Kidney (tissue), 14 donors: ENCODE results near the gene MFAP1. TPM values are rescaled to one million over a fixed set of nuclear protein-coding genes. Genes with fewer than 3 reads are reported as not detected.
"Not testable (repeated sequence)": the region's sequence is repeated elsewhere in the genome, so short reads cannot be mapped to it uniquely, and the experiment has no call there.

Experiments used
- DNase-seq, 5 donors: peaks; one replicate each; pipeline ENCODE4 v3.0.0-alpha.2; 2013 to 2020
- FAIRE-seq: peaks from 2 replicates; lab custom pipeline; 2012; peaks lifted over from hg19 to GRCh38; lab: Jason Lieb, UNC
- H3K27ac ChIP-seq, 2 donors: one replicate each; pipeline ENCODE4 v1.7.0; 2013; ENCODE audit warnings: low read depth in 2 of 2, low read length in 2 of 2, inconsistent platforms in 1 of 2
- H3K27me3 ChIP-seq: one replicate; pipeline ENCODE4 v1.7.1; 2013; ENCODE audit warnings: low read length, inconsistent platforms; ENCODE audit not compliant: control insufficient read depth, insufficient read depth
- H3K36me3 ChIP-seq, 3 donors: one replicate each; pipeline versions ENCODE4 v1.7.0 to v1.7.1; 2013; ENCODE audit warnings: low read length in 3 of 3, control low read depth in 1 of 3, inconsistent platforms in 1 of 3; ENCODE audit not compliant: insufficient read depth in 3 of 3, control insufficient read depth in 2 of 3
- H3K4me1 ChIP-seq, 3 donors: one replicate each; pipeline versions ENCODE4 v1.7.0 to v1.7.1; 2013; ENCODE audit warnings: low read length in 3 of 3, inconsistent platforms in 1 of 3, low read depth in 1 of 3; ENCODE audit not compliant: control insufficient read depth in 2 of 3, insufficient read depth in 2 of 3
- H3K4me3 ChIP-seq, 3 donors: one replicate each; pipeline versions ENCODE4 v1.7.0 to v1.8.1; 2013; ENCODE audit warnings: low read length in 3 of 3, control low read depth in 1 of 3, inconsistent platforms in 1 of 3
- H3K9ac ChIP-seq, 3 donors: one replicate each; pipeline versions ENCODE4 v1.7.0 to v1.7.1; 2013; ENCODE audit warnings: low read length in 3 of 3, control low read depth in 1 of 3, inconsistent platforms in 1 of 3
- H3K9me3 ChIP-seq, 3 donors: one replicate each; pipeline versions ENCODE4 v1.7.0 to v1.7.1; 2013; ENCODE audit warnings: low read length in 3 of 3, control low read depth in 1 of 3, inconsistent platforms in 1 of 3; ENCODE audit not compliant: control insufficient read depth in 2 of 3, insufficient read depth in 1 of 3
- CTCF ChIP-seq: IDR thresholded peaks from 3 replicates; pipeline ENCODE4 v1.5.1; 2012; ENCODE audit warnings: mild to moderate bottlenecking, moderate library complexity, borderline replicate concordance; ENCODE audit not compliant: insufficient read depth; ENCODE audit errors: extremely low read depth
- intact Hi-C: fragments of 100-400 bp; cut with DNase I; formaldehyde crosslinking; loops from one replicate; pipeline ENCODE4 v1.11.1; 2022
- polyA plus RNA-seq: library from polyadenylated mRNA; stranded (reverse); fragments of 350-450 nt; fragmentation: Illumina TruSeq; extraction: RNeasy Lipid Tissue Mini Kit (QIAGEN cat#74804); gene quantifications from one replicate; pipeline ENCODE4 v1.2.3, GENCODE V29; 2014; ENCODE audit warnings: low read depth, low replicate concordance; ENCODE audit not compliant: insufficient read depth
- total RNA-seq: library from RNA; stranded (reverse); fragmentation: NEBNext Ultra II Directional; extraction: Animal tissue kit (Norgen Biotek cat#: 25700); gene quantifications from one replicate; pipeline ENCODE4 v1.2.1, GENCODE V29; 2021
- donor health status: control.
- donor health status: control.
- donor health status: control.
- donor health status: control.
- donor health status: control.
- donor health status: DM: yes; HTN: yes; CAD: no.
- donor health status: Normal renal cell carcinoma (clear cell type).

Gene MFAP1
- total and polyA plus RNA-seq, 2 donors from 2014 or later, result 25.3 to 28.1 TPM

- DNase-seq (no peak), FAIRE-seq (no peak)
- no peak overlapping the region for H3K9ac ChIP-seq
- no peak for TF ChIP-seq CTCF
- no peak overlapping the region for H3K27ac ChIP-seq
- no peaks in the 10 kb centered on the region for H3K9me3 ChIP-seq
- intact Hi-C loops, result no loop called here
- peaks cover 0 to 12% (median 5%) of the 10 kb centered on the region in 3 donors for H3K36me3 ChIP-seq
- peaks cover 3 to 8% (median 3%) of the 10 kb centered on the region in 3 donors for H3K4me1 ChIP-seq
- no peak overlapping the region for H3K4me3 ChIP-seq
- H3K27me3 ChIP-seq, result no peaks in the 10 kb centered on the region
These were observed 3.0 kb downstream of the MFAP1 start for GRCh38 chr15:43821505-43821904.

- H3K27ac ChIP-seq, H3K4me1 ChIP-seq, H3K9ac ChIP-seq, H3K4me3 ChIP-seq, H3K9me3 ChIP-seq, FAIRE-seq, H3K27me3 ChIP-seq, intact Hi-C loops: not testable (repeated sequence)
- peak in 1 of 5 donors; percentile 6 for DNase-seq
- peaks cover 2 to 50% (median 25%) of the 10 kb centered on the region in 3 donors for H3K36me3 ChIP-seq
These were observed 9.4 kb downstream of the MFAP1 start for GRCh38 chr15:43815064-43815463.

- H3K9me3 ChIP-seq, result no peaks in the 10 kb centered on the region
- intact Hi-C loops, result no loop called here
- no peaks in the 10 kb centered on the region for H3K27me3 ChIP-seq
- TF ChIP-seq CTCF, result no peak
- H3K4me1 ChIP-seq, result no peaks in the 10 kb centered on the region
- DNase-seq, result no peak
- H3K36me3 ChIP-seq, result peaks cover 3 to 54% (median 41%) of the 10 kb centered on the region in 3 donors
- H3K27ac ChIP-seq, result no peak overlapping the region
- no peak for FAIRE-seq
- no peak overlapping the region for H3K9ac ChIP-seq
- no peak overlapping the region for H3K4me3 ChIP-seq
These were observed 15.4 kb downstream of the MFAP1 start for GRCh38 chr15:43808960-43809678.

- Histone ChIP-seq H3K9me3 (no peaks in the 10 kb centered on the region), H3K4me1 (no peaks in the 10 kb centered on the region), H3K36me3 (peaks cover 3 to 48% (median 40%) of the 10 kb centered on the region in 3 donors), H3K27ac (no peak overlapping the region), H3K9ac (no peak overlapping the region), H3K4me3 (no peak overlapping the region), H3K27me3 (no peaks in the 10 kb centered on the region)
- DNase-seq (no peak), FAIRE-seq (no peak)
- no peak for TF ChIP-seq CTCF
- intact Hi-C loops, result no loop called here
These were observed 16.0 kb downstream of the MFAP1 start for GRCh38 chr15:43808435-43808950.

GRCh38 chr15:43802676-43803075 is 21.8 kb downstream of the MFAP1 start:
- H3K9ac ChIP-seq, H3K27ac ChIP-seq, FAIRE-seq, H3K9me3 ChIP-seq, H3K4me3 ChIP-seq, DNase-seq, H3K27me3 ChIP-seq, intact Hi-C loops: not testable (repeated sequence)
- Histone ChIP-seq H3K4me1 (peaks cover 0 to 22% (median 17%) of the 10 kb centered on the region in 3 donors), H3K36me3 (peaks cover 7 to 22% (median 19%) of the 10 kb centered on the region in 3 donors)
